Stomach (tissue), 9 donors: ENCODE results near the gene BCORL1. TPM values are rescaled to one million over a fixed set of nuclear protein-coding genes. Genes with fewer than 3 reads are reported as not detected.

ENCODE experiments used
- DNase-seq, 2 donors: peaks; one replicate each; pipeline versions ENCODE4 v3.0.0 to v3.0.0-alpha.2; 2013 to 2019
- H3K27ac ChIP-seq, 5 donors: fragments of 200-600 bp in 4 of 5; sonication (generic) in 4 of 5; one replicate each; pipeline ENCODE4 v1.5.1; 2013 to 2019; ENCODE audit warnings: mild to moderate bottlenecking in 1 of 5, moderate library complexity in 1 of 5
- H3K27me3 ChIP-seq, 3 donors: fragments of 200-600 bp; sonication (generic); one replicate each; pipeline ENCODE4 v1.5.1; 2017 to 2019; ENCODE audit warnings: mixed run types in 1 of 3
- H3K36me3 ChIP-seq, 4 donors: fragments of 200-600 bp; sonication (generic); 1 replicate in 3 of 4; 2 replicates in 1 of 4; pipeline ENCODE4 v1.5.1; 2016 to 2019
- H3K4me1 ChIP-seq, 4 donors: fragments of 200-600 bp; sonication (generic); one replicate each; pipeline ENCODE4 v1.5.1; 2016 to 2019
- H3K4me3 ChIP-seq, 4 donors: fragments of 200-600 bp; sonication (generic) in 3 of 4; one replicate each; pipeline ENCODE4 v1.5.1; 2016 to 2019; ENCODE audit warnings: mild to moderate bottlenecking in 1 of 4
- H3K9me3 ChIP-seq, 4 donors: fragments of 200-600 bp; sonication (generic); one replicate each; pipeline ENCODE4 v1.5.1; 2016 to 2019
- EP300 ChIP-seq: sonication (generic); formaldehyde crosslinking; IDR thresholded peaks from one replicate; pipeline ENCODE4 v1.6.1; 2017; ENCODE audit warnings: antibody characterized with exemption
- POLR2A ChIP-seq, 4 donors: fragments of 450-650 bp; IDR thresholded peaks; one replicate each; pipeline ENCODE4 v1.6.1; 2016; ENCODE audit warnings: antibody characterized with exemption in 4 of 4, control low read depth in 2 of 4, mild to moderate bottlenecking in 1 of 4, moderate library complexity in 1 of 4
- POLR2AphosphoS5 ChIP-seq, 3 donors: sonication (generic); formaldehyde crosslinking; IDR thresholded peaks; one replicate each; pipeline ENCODE4 v1.6.1; 2016; ENCODE audit warnings: antibody characterized with exemption in 3 of 3
- WGBS, 5 donors: extraction: QIAGEN DNeasy Blood & Tissue Kit in 3 of 5; methylation state at CpG; one replicate each; pipeline versions ENCODE4 v1.1.5 to v1.1.7; 2013 to 2018; 5-methylcytosine and 5-hydroxymethylcytosine counted together
- intact Hi-C: fragments of 100-400 bp; cut with DNase I; formaldehyde crosslinking; loops from one replicate; pipeline ENCODE4 v1.15.1; 2023; ENCODE audit warnings: low total_unique reads
- polyA plus RNA-seq, 3 donors: library from polyadenylated mRNA; stranded (reverse); fragments of 200-250 nt; gene quantifications; one replicate each; pipeline ENCODE4 v1.2.3, GENCODE V29; 2013
- total RNA-seq, 5 donors: library from RNA; depleted of rRNA; stranded (reverse); fragments of >200 nt; gene quantifications; one replicate each; pipeline versions ENCODE4 v1.1.0 to v1.2.3, GENCODE V29; 2014 to 2016
- TF ChIP-seq, protein P1 (sequence below), 7 experiments: fragments of 450-650 bp in 4 of 7; fragments of 200-600 bp in 3 of 7; sonication (generic) in 3 of 7; IDR thresholded peaks; one replicate each; pipeline ENCODE4 v1.5.1; 2016 to 2019; ENCODE audit warnings: antibody characterized with exemption in 7 of 7, control low read depth in 2 of 7, mild to moderate bottlenecking in 1 of 7
- donor health status: healthy with polysubstance abuse.
- donor health status: Bipolar disorder and iron deficiency.
- donor health status: healthy.

Gene BCORL1
- total and polyA plus RNA-seq, 8 donors = 0.89 to 16.8 (median 2.7) TPM

DNA sequence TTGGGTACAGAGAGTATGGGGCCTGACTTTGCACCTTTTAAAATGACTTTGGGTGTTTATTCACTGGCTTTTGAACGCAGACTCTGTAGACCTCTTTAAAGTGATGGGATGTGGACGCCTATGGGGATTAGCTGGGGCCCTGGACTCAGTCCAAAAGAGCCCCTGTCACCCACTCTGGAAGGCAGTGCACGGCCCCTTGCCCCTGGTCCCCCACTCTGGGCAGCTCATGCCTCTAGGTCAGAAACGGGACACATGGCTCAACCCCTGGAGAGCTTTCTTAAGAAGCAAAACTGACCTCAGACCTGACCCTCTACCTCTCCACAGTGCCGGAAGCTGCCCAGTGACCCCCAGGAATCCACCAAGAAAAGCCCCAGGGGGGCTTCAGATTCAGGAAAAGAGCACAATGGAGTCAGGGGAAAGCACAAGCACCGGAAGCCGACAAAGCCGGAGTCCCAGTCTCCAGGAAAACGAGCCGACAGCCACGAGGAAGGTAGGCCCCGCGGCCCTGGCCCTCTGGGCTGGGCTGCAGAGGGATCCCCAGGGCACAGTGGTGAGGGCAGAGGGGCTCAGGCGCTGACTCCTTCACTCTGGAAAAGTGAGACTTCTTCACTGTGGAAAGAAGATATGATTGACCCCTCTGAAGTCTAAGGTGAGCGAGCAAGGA, 38.4 kb downstream of the BCORL1 start:
- Histone ChIP-seq H3K4me3 (no peak overlapping the region), H3K27me3 (no peaks in the 10 kb centered on the region), H3K36me3 (peaks cover 0 to 57% (median 50%) of the 10 kb centered on the region in 4 donors), H3K4me1 (peaks cover 0 to 13% (median 7%) of the 10 kb centered on the region in 4 donors), H3K27ac (no peak overlapping the region), H3K9me3 (no peaks in the 10 kb centered on the region)
- TF ChIP-seq, protein P1, sequence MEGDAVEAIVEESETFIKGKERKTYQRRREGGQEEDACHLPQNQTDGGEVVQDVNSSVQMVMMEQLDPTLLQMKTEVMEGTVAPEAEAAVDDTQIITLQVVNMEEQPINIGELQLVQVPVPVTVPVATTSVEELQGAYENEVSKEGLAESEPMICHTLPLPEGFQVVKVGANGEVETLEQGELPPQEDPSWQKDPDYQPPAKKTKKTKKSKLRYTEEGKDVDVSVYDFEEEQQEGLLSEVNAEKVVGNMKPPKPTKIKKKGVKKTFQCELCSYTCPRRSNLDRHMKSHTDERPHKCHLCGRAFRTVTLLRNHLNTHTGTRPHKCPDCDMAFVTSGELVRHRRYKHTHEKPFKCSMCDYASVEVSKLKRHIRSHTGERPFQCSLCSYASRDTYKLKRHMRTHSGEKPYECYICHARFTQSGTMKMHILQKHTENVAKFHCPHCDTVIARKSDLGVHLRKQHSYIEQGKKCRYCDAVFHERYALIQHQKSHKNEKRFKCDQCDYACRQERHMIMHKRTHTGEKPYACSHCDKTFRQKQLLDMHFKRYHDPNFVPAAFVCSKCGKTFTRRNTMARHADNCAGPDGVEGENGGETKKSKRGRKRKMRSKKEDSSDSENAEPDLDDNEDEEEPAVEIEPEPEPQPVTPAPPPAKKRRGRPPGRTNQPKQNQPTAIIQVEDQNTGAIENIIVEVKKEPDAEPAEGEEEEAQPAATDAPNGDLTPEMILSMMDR (IDR thresholded peaks at IDR 0.05) = no peak
- TF ChIP-seq POLR2AphosphoS5 (IDR thresholded peaks at IDR 0.05) (no peak), POLR2A (IDR thresholded peaks at IDR 0.05) (no peak), EP300 (no peak)
- DNase-seq = no peak
- 75 to 91% (median 79%) methylated on average over 15 of the region's 15 CpGs for WGBS, 5 donors
- intact Hi-C loops = no loop called here

DNA sequence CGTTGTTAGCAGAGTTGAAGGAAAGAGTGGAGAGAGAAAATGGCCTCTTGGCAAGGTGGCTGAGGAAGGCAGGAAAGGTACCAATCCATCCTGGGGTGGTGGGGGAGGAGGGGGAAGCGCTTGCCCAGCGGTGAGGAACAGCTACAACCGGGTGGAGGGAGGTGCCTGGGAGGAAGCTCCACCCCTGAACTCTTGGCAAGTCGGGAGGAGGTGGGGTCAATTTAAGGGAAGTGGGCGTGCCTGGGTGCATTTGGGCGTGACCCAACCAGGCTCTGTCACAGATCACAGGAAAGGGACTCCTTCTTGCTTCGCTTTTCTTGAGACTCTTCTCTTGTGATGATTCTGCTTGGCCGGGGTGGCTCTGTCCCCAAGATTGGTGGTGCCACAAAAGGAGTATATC, 41.7 kb downstream of the BCORL1 start:
- H3K27ac ChIP-seq = peak overlapping the region in 1 of 5 donors; percentile 51
- intact Hi-C loops = no loop called here
- no peaks in the 10 kb centered on the region for H3K9me3 ChIP-seq
- H3K27me3 ChIP-seq = no peaks in the 10 kb centered on the region
- TF ChIP-seq, protein P1 (IDR thresholded peaks at IDR 0.05) = no peak
- TF ChIP-seq POLR2AphosphoS5 (IDR thresholded peaks at IDR 0.05) = peak in 1 of 3 donors; percentile 39
- H3K36me3 ChIP-seq = peaks cover 0 to 68% (median 65%) of the 10 kb centered on the region in 4 donors
- WGBS, 5 donors = 13 to 33% (median 16%) methylated on average over 4 to 9 of the region's 9 CpGs
- peaks cover 0 to 8% (median 5%) of the 10 kb centered on the region in 4 donors for H3K4me1 ChIP-seq
- no peak overlapping the region for H3K4me3 ChIP-seq
- DNase-seq = peak; percentile 75 to 85

DNA sequence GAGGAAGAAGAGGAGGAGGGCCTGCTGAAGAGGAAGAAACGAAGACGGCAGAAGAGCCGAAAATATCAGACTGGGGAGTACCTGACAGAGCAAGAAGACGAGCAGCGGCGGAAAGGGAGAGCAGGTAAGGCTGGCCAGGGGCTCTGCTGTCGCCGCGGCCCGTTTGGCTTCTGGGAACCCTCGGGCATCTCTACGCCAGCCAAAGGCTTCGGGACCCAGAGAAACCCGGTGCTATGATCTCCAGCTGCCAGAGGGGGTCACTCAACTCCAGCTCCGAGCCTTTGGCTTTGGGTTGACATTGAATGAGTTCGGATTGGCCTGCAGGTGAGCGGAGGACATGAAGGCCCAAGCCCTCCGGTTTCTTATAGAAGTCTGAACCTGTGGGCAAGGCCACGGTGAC, 42.8 kb downstream of the BCORL1 start:
- intact Hi-C loops = no loop called here
- Histone ChIP-seq H3K4me1 (peaks cover 0 to 6% (median 2%) of the 10 kb centered on the region in 4 donors), H3K27ac (no peak overlapping the region), H3K9me3 (no peaks in the 10 kb centered on the region), H3K4me3 (no peak overlapping the region), H3K27me3 (no peaks in the 10 kb centered on the region), H3K36me3 (peaks cover 0 to 79% (median 77%) of the 10 kb centered on the region in 4 donors)
- TF ChIP-seq POLR2A (IDR thresholded peaks at IDR 0.05) (no peak), POLR2AphosphoS5 (IDR thresholded peaks at IDR 0.05) (no peak), EP300 (no peak)
- TF ChIP-seq, protein P1 (IDR thresholded peaks at IDR 0.05) = no peak
- DNase-seq = no peak
- WGBS, 5 donors = 80 to 88% (median 86%) methylated on average over 7 to 19 of the region's 19 CpGs

DNA sequence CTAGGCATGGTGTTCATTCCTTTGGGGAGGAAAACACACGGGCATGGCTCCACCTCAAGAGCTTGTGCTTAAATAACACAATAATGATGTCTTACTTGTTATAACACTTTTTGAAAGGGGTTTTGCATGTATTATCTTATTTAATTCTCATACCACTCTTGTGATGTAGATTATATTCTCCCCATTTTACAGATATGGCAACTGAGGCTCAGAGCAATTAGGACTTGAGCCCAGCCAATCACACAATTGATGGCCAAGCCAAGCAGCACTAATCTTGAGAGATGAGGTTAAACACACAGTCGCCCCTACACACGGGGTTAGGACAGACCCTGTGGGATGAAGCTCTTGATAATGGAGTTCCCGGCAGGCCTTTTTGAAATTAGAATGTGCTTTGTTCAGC, 45.1 kb downstream of the BCORL1 start:
- no peak for TF ChIP-seq POLR2AphosphoS5 (IDR thresholded peaks at IDR 0.05)
- no peak for TF ChIP-seq EP300
- no peak for TF ChIP-seq POLR2A (IDR thresholded peaks at IDR 0.05)
- TF ChIP-seq, protein P1 (IDR thresholded peaks at IDR 0.05) = no peak
- 71 to 92% (median 78%) methylated on average over 4 of the region's 4 CpGs for WGBS, 5 donors
- Histone ChIP-seq H3K27me3 (no peaks in the 10 kb centered on the region), H3K36me3 (peaks cover 0 to 86% (median 76%) of the 10 kb centered on the region in 4 donors), H3K4me1 (peaks cover 0 to 6% (median 2%) of the 10 kb centered on the region in 4 donors), H3K27ac (no peak overlapping the region), H3K9me3 (no peaks in the 10 kb centered on the region), H3K4me3 (no peak overlapping the region)
- DNase-seq = no peak
- intact Hi-C loops = no loop called here
